Renal pelvis (tissue), 12 donors: ENCODE results near the gene APOL5. TPM values are rescaled to one million over a fixed set of nuclear protein-coding genes. Genes with fewer than 3 reads are reported as not detected.
A peak's percentile ranks its signal among the peaks of the same experiment; 100 is the strongest.
"Not testable (repeated sequence)": the region's sequence is repeated elsewhere in the genome, so short reads cannot be mapped to it uniquely, and the experiment has no call there.

Experiments
- DNase-seq: peaks from one replicate; pipeline ENCODE4 v3.0.0-alpha.2; 2013
- long read RNA-seq, 16 experiments: transcript quantifications; one replicate each; lab custom pipeline, GENCODE V29; 2026
- polyA plus RNA-seq, 3 donors: library from polyadenylated mRNA; unstranded; fragments of 120-200 nt; gene quantifications; one replicate each; pipeline ENCODE4 v1.2.1, GENCODE V29; 2013; ENCODE audit not compliant: insufficient read length in 3 of 3

The APOL5 gene
- under 1 TPM in 1 of 3 donors, not detected in 2; 0.07 TPM for polyA plus RNA-seq
- long read RNA-seq, donor 1 = 0 reads
- long read RNA-seq, donor 2, partial matches to known transcripts = 0 of 6 reads
- long read RNA-seq, donor 2, other reads (novel, unspliced or antisense) = 6 of 6 reads
- long read RNA-seq, donor 3 = 0 reads
- long read RNA-seq, donor 4 = 0 reads
- long read RNA-seq, donor 5 = 0 reads
- long read RNA-seq, donor 6 = 0 reads
- long read RNA-seq, donor 7 = 0 reads
- long read RNA-seq, donor 8, partial matches to known transcripts = 49 of 49 reads
- long read RNA-seq, donor 8, other reads (novel, unspliced or antisense) = 0 of 49 reads
- long read RNA-seq, donor 9 = 0 reads
- long read RNA-seq, donor 10 = 0 reads
- long read RNA-seq, donor 11 = 0 reads
- long read RNA-seq, donor 12 = 0 reads
- long read RNA-seq, donor 13 = 0 reads
- long read RNA-seq, donor 14 = 0 reads
- long read RNA-seq, donor 15 = 0 reads
- long read RNA-seq, donor 16 = 0 reads

DNA sequence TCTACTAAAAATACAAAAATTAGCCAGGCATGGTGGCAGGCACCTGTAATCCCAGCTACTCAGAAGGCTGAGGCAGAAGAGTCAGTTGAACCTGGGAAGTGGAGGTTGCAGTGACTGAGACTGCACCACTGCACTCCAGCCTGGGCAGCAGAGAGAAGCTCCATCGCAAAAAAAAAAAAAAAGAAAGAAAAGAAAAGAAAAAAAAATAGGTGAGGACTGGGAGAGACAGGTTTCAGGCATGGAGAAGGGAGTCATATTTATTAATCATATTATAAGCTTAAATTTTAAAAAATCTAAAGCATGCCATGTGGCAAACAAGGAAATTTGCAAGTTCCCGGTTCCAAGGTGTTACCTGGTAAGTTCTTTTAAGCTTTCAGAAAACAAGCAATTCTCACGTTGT lies at the start of gene APOL5:
Gene APOL5 (plus strand): TSS at position 301 of the 400 bp plus-strand sequence. CDS start 0 bp downstream, at position 301.
- DNase-seq = no peak

- DNase-seq = no peak
Measured at GRCh38 chr22:35674335-35674734, 43.3 kb upstream of the APOL5 start.

- DNase-seq = not testable (repeated sequence)
Measured at GRCh38 chr22:35676065-35676464, 41.6 kb upstream of the APOL5 start.

DNA sequence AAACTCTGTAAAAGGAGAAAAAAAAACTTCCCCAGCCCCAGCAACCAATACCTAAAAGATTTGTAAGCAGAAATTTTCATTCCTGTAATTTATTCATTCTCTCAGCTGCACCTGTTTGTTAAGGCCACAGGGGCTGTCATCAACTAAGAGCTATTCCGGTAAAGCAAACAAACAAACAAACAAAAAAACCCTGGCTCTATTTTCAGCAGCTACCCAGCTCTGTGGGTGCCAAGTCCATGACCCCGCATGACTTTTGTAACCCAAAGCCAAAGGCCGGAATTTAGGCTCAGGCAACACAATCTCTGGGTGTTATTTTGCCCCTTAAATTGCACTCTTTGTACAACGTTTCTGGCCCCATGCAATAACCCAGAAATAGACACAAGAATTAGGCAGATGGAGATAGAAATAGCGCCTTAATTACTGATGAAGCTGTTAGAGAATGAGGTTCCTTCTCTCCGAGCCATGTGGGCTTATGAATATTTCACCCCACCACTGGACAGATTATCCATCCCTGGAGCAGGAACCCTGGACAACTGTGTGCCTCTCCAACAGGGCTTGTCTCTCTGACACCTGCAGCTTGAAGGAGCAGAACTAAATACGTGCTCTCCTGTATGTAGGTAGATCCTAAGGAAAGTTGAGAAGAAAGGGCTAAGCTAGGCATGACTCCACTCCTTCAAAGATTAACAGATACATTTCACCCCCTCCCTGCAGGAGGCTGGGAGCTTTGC lies 40.0 kb upstream of the APOL5 start:
- DNase-seq = no peak

- no peak for DNase-seq
Measured at GRCh38 chr22:35678836-35679235, 38.8 kb upstream of the APOL5 start.

- DNase-seq = not testable (repeated sequence)
Measured at GRCh38 chr22:35679492-35679891, 38.2 kb upstream of the APOL5 start.

DNA sequence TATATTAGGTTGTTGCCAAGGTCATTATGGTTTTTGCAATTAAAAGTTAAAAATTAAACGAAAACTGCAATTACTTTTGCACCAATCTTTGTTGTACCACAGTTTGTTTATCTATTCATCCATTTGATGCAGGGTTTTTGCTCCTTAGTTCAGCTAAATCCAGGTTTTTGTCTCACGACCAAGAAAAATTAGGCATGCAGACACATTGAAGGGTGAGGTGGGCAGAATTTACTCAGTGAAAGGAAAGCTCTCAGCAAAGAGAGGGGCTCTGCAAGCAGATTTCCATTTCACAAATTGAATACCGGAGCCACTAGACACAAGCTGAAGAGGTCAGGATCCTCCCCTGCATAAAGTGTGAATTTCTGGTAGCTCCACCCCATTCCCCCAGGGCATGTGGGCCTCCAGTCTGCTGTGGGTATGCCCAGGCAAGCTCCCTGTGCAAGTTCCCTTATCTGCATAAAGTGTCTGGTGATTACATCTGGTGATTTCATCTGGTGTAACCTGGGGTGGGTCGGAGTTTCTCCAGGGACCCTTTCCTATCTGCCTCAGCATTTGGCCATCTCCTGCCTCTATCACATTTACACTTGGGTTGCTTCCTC lies 36.1 kb upstream of the APOL5 start:
- DNase-seq = no peak

GRCh38 chr22:35683560-35683959 lies 34.1 kb upstream of the APOL5 start:
- DNase-seq = no peak

DNA sequence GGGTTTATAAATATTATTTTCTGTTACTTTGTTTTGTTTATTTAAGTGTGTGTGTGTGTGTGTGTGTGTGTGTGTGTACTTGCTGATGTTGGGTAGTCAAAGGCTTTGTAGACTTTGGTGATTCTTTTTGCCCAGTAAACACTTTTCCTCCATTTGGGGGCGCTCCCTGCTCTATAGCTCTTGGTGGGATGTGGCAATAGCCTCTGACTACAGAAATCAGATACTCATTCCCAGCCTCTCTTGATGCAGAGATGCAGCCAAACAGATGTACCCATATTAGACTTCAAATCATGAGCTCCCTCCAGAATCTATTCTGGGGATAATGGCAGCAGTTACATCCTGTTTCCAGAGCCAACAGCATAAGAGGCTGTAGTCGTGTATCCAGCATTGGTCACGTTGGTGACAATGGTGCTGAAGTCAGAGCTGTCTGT lies 33.4 kb upstream of the APOL5 start:
- no peak for DNase-seq

- DNase-seq = no peak
Measured at GRCh38 chr22:35684732-35685131, 32.9 kb upstream of the APOL5 start.

DNA sequence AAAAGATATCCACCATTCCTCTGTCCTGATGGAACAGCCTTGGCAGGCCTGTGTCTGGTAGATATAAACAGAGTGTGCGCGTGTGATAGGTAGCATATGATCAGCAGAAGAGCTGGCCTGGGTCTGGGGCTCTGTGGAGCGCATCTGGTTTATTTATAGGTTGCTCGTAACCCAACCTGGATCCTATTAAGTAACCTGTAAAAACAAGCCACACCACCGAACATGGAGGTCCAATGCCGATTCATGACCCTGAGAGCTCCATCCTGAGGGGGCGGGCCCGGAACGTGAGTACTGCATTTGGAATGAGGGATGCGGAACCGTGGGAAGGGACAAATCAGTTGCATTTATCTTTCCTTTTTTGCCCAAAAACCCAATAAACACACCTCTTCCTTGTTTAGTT lies 31.9 kb upstream of the APOL5 start:
- peak; percentile 44 for DNase-seq

GRCh38 chr22:35686298-35686697 lies 31.4 kb upstream of the APOL5 start:
- DNase-seq = no peak

- no peak for DNase-seq
Measured at GRCh38 chr22:35687461-35687860, 30.2 kb upstream of the APOL5 start.

GRCh38 chr22:35688913-35689675 lies 28.6 kb upstream of the APOL5 start:
- DNase-seq = no peak

GRCh38 chr22:35690001-35690400 lies 27.7 kb upstream of the APOL5 start:
- DNase-seq = no peak

GRCh38 chr22:35695202-35695601 lies 22.5 kb upstream of the APOL5 start:
- no peak for DNase-seq

DNA sequence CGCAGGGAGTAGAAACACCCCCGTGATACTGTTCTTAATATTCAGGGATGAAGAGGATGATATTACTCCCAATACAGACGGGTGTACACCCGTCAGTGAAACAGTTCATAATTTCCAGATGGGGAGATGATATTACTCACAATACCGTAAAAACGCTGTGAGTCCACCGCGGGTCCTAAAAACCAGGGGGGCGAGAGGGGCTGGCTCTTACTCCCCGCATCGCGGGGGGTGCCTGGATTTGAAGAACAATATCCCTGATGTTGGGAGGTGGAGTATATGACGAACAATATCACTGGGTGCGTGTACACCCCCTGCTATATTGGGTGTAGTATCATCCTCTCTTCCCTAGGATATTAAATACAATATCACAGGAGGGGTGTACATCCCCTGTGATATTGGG lies 20.5 kb upstream of the APOL5 start:
- DNase-seq = no peak

GRCh38 chr22:35699852-35700251 lies 17.8 kb upstream of the APOL5 start:
- not testable (repeated sequence) for DNase-seq

- DNase-seq = no peak
Measured at GRCh38 chr22:35703861-35704584, 13.6 kb upstream of the APOL5 start.

DNA sequence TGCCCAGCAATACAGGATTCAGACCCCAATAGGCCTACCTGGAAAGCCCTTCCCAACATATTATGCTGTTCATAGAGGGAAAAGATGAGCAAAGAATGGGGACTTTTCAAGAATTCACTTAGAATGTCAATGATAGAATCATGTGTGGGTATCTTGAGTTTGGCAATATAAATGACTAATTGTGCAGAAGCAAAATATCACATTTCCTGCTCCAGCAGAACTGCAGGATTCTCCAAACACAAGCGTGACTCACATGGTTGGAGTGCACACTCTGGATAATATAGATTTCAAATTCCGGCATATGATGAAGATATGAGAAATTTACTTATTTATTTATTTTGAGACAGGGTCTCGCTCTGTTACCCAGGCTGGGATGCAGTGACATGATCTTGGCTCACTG lies 12.5 kb upstream of the APOL5 start:
- no peak for DNase-seq

GRCh38 chr22:35708453-35708852 lies 9.2 kb upstream of the APOL5 start:
- DNase-seq = no peak
